Measurements from ENCODE around the gene MEIS3. TPM values are rescaled to one million over a fixed set of nuclear protein-coding genes. Genes with fewer than 3 reads are reported as not detected.

The MEIS3 gene
- polyA plus RNA-seq, 2 of the 4 experiments (the other 2 are of a cell fraction): 16.5 to 27.1 TPM

- ChIA-PET POLR2A (no interaction called here), CTCF (interaction anchor here (0.6 to 1.8 kb wide), 3 partner anchors 13 to 23 kb away, joined by 3 to 6 read pairs (median 5); no protein-coding TSS in a partner anchor)
- no peak for TF ChIP-seq HOXB13 (CRISPR knock-in tag; IDR thresholded peaks at IDR 0.05; ENCODE audit: low read depth)
- TF ChIP-seq, protein P1, sequence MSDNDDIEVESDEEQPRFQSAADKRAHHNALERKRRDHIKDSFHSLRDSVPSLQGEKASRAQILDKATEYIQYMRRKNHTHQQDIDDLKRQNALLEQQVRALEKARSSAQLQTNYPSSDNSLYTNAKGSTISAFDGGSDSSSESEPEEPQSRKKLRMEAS (IDR thresholded peaks at IDR 0.05): no peak
- TF ChIP-seq, protein P2, sequence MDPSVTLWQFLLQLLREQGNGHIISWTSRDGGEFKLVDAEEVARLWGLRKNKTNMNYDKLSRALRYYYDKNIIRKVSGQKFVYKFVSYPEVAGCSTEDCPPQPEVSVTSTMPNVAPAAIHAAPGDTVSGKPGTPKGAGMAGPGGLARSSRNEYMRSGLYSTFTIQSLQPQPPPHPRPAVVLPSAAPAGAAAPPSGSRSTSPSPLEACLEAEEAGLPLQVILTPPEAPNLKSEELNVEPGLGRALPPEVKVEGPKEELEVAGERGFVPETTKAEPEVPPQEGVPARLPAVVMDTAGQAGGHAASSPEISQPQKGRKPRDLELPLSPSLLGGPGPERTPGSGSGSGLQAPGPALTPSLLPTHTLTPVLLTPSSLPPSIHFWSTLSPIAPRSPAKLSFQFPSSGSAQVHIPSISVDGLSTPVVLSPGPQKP (IDR thresholded peaks at IDR 0.05; ENCODE audit: low read depth, low read length): no peak
- no peak for TF ChIP-seq GATA3 (IDR thresholded peaks at IDR 0.05; ENCODE audit: borderline replicate concordance)
- no peak for TF ChIP-seq NPAS2 (CRISPR knock-in tag; IDR thresholded peaks at IDR 0.05; ENCODE audit: borderline replicate concordance)
- no peak for TF ChIP-seq ZFP36 (IDR thresholded peaks at IDR 0.05; ENCODE audit: borderline replicate concordance, partially characterized antibody)
- TF ChIP-seq CTCF (IDR thresholded peaks at IDR 0.05): no peak
- TF ChIP-seq KDM5A (IDR thresholded peaks at IDR 0.05): no peak
- no peak for TF ChIP-seq RFX5 (IDR thresholded peaks at IDR 0.05)
- no peak for TF ChIP-seq NR3C1 (IDR thresholded peaks at IDR 0.05)
- TF ChIP-seq RARB (CRISPR knock-in tag; IDR thresholded peaks at IDR 0.05): no peak
- TF ChIP-seq ZNF302 (CRISPR knock-in tag; IDR thresholded peaks at IDR 0.05): no peak
- no peak for TF ChIP-seq FOSB (CRISPR knock-in tag; IDR thresholded peaks at IDR 0.05)
- no peak for TF ChIP-seq EHF (CRISPR knock-in tag; IDR thresholded peaks at IDR 0.05)
- TF ChIP-seq, protein P3, sequence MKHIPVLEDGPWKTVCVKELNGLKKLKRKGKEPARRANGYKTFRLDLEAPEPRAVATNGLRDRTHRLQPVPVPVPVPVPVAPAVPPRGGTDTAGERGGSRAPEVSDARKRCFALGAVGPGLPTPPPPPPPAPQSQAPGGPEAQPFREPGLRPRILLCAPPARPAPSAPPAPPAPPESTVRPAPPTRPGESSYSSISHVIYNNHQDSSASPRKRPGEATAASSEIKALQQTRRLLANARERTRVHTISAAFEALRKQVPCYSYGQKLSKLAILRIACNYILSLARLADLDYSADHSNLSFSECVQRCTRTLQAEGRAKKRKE (CRISPR knock-in tag; IDR thresholded peaks at IDR 0.05; ENCODE audit: low read depth): no peak
- H3K27ac ChIP-seq: no peak overlapping the region
- WGBS (ENCODE audit: missing lambda C conversion rate): 96% methylated on average over 4 of the region's 4 CpGs
- no peak for ATAC-seq
- no peaks in the 10 kb centered on the region for H3K9me3 ChIP-seq
- no peak overlapping the region for H3K4me2 ChIP-seq
- FAIRE-seq: no peak
- H3K4me3 ChIP-seq: no peak overlapping the region
- DNase-seq (ENCODE audit: low read depth in 1 of 2, low spot score in 1 of 2): no peak
- no peaks in the 10 kb centered on the region for H3K4me1 ChIP-seq
These were observed 14.2 kb downstream of the MEIS3 start for GRCh38 chr19:47405197-47405550.

DNA sequence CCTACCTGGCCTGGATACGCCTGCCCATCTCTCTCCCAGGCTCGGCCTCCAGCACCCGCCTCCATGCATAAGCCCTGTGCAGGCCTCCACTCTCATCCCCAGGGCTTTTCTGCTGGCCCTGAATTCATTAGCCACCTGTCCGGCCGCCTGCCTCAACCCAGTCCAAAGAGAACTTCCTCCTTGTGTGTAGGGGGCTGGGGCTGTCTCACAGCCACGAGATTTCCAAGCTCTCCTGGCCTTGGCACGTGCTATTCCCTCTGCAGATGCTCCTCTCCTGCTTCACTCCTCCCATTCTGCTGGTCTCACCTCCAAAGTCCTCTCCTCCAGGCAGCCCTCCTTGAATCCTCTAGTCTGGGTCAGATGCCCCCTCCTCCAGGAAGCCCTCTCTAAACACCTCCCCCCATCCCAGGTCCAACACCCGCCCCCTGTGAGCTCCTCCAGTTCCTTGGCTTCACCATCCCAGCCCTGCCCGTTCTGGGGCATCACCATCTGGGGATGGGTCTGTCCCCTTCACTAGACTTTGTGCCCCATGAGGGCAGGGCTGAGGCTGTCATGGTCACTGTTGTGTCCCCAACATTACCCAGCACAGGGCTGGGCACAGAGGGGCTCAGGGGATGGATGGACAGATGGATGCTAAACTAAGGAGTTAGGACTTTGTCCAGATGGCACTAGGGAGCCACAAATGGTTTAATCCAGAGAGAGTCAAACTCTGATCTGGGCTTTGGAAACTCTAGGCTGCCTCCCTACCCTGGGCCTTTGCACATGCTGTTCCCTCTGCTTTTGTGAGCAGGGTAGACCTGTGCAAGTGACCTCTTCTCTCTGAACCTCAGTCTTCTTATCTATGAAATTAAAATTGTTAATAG is 14.8 kb downstream of the MEIS3 start:
- Histone ChIP-seq H3K9me3 (no peaks in the 10 kb centered on the region), H3K27ac (no peak overlapping the region), H3K4me3 (no peak overlapping the region), H3K4me2 (no peak overlapping the region), H3K4me1 (no peaks in the 10 kb centered on the region)
- TF ChIP-seq ZFP36 (IDR thresholded peaks at IDR 0.05; ENCODE audit: borderline replicate concordance, partially characterized antibody) (peak; percentile 74), BHLHE40 (IDR thresholded peaks at IDR 0.05; ENCODE audit: low read depth, low read length) (no peak), RFX5 (IDR thresholded peaks at IDR 0.05) (no peak)
- WGBS (ENCODE audit: missing lambda C conversion rate): 81% methylated on average over 9 of the region's 9 CpGs
- ATAC-seq (peak in 1 of 2 experiments; percentile 9; a peak in 1 of 6 replicates), FAIRE-seq (no peak), DNase-seq (ENCODE audit: low read depth in 1 of 2, low spot score in 1 of 2) (no peak)
- CTCF ChIA-PET: interaction anchor here (0.6 to 5.6 kb wide), 5 partner anchors 13 to 56 kb away, joined by 3 to 51 read pairs (median 6); partner anchors contain the start of gene DHX34
- POLR2A ChIA-PET: no interaction called here

DNA sequence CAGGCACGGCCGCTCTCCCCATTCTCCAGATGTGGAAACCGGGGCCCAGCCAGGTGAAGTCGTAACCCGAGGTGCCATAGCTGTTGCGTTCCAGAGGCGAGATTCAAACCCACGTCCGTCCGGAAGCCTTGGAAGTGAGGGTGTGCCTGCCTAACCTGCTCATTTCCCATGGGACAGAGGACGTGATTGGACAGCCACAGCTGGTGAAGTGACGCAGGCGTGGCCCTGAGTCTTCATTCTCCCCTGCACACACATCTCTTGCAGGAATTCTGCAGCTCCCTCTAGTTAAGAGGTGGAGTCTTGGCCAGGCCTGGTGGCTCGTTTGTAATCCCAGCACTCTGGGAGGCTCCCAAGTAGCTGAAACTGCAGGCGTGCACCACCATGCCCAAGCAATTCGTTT is 16.8 kb downstream of the MEIS3 start:
- Histone ChIP-seq H3K27ac (no peak overlapping the region), H3K4me3 (no peak overlapping the region), H3K4me1 (no peaks in the 10 kb centered on the region), H3K9me3 (no peaks in the 10 kb centered on the region), H3K4me2 (no peak overlapping the region)
- CTCF ChIA-PET: interaction anchor here (0.6 to 5.6 kb wide), 8 partner anchors 9 to 130 kb away, joined by 3 to 51 read pairs (median 7); partner anchors contain the start of gene DHX34
- POLR2A ChIA-PET: no interaction called here
- ATAC-seq (no peak), DNase-seq (ENCODE audit: low read depth in 1 of 2, low spot score in 1 of 2) (no peak), FAIRE-seq (no peak)
- WGBS (ENCODE audit: missing lambda C conversion rate): 84% methylated on average over 16 of the region's 16 CpGs
- no peak for TF ChIP-seq HEYL (CRISPR knock-in tag; IDR thresholded peaks at IDR 0.05)
- no peak for TF ChIP-seq CBX2 (IDR thresholded peaks at IDR 0.05; ENCODE audit: borderline replicate concordance, low read depth)
- TF ChIP-seq KDM5A (IDR thresholded peaks at IDR 0.05): no peak
- TF ChIP-seq HOXB5 (CRISPR knock-in tag; IDR thresholded peaks at IDR 0.05): no peak
- no peak for TF ChIP-seq RAD21 (conservative IDR thresholded peaks at IDR 0.05 in 1 of 2, IDR thresholded peaks at IDR 0.05 in 1 of 2)
- TF ChIP-seq CTCF (IDR thresholded peaks at IDR 0.05): no peak
- no peak for TF ChIP-seq RNF2 (IDR thresholded peaks at IDR 0.05; ENCODE audit: borderline replicate concordance, low read depth)
- no peak for TF ChIP-seq JUN (IDR thresholded peaks at IDR 0.05)
- TF ChIP-seq RFX5 (IDR thresholded peaks at IDR 0.05): no peak
- TF ChIP-seq CBX8 (IDR thresholded peaks at IDR 0.05): no peak
- no peak for TF ChIP-seq ZSCAN20 (CRISPR knock-in tag; IDR thresholded peaks at IDR 0.05)
- TF ChIP-seq EHF (CRISPR knock-in tag; IDR thresholded peaks at IDR 0.05): no peak
- TF ChIP-seq, protein P3 (CRISPR knock-in tag; IDR thresholded peaks at IDR 0.05; ENCODE audit: low read depth): no peak
- TF ChIP-seq PHF8 (IDR thresholded peaks at IDR 0.05; ENCODE audit: borderline replicate concordance, low read depth): no peak
